HG02798 (cell line): ENCODE data around the gene TLCD3A.

Experiments
- ATAC-seq: cut with Tn5 transposase; IDR thresholded peaks from one replicate; pipeline ENCODE4 v1.9.1; 2021; ENCODE audit warnings: mild to moderate bottlenecking; ENCODE audit not compliant: unreplicated experiment, poor library complexity

TLCD3A gene

DNA sequence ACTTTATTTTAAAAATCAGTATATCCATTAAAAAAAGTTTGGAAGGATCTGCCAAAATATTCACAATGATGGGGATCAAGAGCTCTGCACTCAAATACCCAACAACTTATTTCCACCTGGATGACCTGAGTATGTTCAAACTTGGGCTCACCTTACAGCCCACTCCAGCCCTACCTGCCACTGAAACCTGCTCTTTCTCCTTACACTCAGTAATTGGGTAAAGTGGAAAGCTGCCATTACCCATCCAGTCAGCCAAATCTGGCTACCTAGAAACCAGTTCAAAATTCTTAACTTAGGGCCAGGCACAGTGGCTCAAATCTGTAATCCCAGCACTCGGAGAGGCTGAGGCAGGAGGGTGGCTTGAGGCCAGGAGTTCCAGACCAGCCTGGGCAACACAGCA is 27.4 kb upstream of the TLCD3A start:
- ATAC-seq, result no peak

GRCh38 chr17:705863-706262 is 26.5 kb upstream of the TLCD3A start:
- ATAC-seq, result no peak

GRCh38 chr17:708132-708531 is 24.3 kb upstream of the TLCD3A start:
- no peak for ATAC-seq

DNA sequence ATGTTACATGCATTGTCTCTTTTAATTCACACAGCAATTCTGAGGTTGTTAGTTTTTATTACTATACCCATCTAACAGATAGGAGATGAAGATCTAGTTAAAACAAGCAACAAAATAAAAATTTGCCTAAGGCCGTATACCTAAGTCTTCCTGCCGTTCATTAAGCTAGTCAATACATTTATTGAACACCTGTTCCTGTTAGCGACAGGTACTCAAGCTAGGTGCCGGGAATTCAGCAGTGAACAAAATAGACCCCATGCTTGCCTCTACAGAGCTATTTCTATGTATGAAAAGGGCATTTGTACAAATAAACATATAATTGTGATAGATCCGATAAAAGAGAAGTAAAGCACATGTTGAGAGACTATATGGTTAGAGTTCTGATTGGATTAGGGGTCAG is 14.3 kb upstream of the TLCD3A start:
- ATAC-seq, result no peak

- ATAC-seq, result no peak
These were observed 11.5 kb upstream of the TLCD3A start for GRCh38 chr17:720706-721539.

GRCh38 chr17:721540-721937 is 10.9 kb upstream of the TLCD3A start:
- no peak for ATAC-seq

DNA sequence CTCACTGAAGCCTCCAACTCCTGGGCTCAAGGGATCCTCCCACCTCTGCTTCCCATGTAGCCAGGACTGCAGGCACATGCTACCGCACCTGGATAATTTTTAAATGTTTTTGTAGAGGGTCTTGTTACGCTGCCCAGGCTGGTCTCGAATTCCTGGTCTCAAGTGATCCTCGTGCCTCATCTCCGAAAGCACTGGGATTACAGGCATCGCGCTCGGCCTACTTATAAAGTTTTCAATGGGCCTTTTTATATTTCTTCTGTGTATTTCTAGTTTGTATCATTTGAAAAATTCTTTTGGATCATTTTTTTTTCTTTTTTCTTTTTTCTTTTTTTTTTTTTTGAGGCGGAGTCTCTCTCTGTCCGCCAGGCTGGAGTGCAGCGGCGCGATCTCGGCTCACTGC is 7.3 kb upstream of the TLCD3A start:
- ATAC-seq, result no peak

DNA sequence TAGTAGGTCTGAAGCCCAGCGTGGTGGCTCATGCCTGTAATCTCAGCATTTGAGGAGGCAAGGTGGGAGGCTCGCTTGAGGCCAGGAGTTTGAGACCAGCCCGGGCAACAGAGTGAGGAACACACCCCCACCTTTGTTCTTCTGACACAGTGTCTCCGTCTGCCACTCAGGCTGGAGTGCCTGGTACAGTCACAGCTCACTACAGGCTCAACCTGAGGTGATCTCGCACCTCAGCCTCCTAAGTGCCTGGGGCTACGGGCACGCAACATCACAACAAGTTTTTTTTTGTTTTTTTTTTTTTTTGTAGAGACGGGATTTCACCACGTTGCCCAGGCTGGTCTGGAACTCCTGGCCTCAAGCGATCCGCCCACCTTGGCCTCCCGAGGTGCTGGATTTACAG is 6.7 kb upstream of the TLCD3A start:
- no peak for ATAC-seq

DNA sequence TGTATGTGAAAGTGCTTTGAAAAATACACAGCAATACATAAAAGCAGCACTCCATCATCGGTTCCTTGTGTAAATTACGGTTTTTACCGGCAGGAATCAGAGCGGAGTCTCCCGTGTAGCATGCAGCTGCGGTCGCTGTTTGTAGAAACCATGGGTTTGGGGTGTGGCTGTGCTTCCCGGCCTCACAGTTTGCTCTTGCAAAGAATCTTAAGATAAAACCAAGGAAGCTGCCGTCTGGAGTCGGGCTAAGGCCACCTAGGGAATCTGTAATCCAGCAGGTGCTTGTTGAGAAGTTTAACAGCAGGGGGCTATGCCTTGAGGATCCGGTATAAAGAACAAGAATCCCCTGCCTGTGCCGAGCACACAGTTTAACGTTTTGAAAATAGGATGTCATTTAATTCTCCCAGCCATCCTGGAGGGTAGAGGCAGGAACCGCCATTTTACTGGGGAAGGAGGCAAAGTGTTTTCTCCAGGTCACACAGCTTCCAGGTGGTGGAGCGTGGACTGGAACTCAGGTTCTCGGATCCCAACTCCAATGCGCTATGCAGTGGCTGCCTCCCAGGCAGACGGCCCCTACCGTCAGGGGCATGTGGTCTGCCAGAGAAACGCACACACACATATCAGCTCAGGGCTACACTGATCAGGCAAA is 6.0 kb upstream of the TLCD3A start:
- ATAC-seq, result no peak

DNA sequence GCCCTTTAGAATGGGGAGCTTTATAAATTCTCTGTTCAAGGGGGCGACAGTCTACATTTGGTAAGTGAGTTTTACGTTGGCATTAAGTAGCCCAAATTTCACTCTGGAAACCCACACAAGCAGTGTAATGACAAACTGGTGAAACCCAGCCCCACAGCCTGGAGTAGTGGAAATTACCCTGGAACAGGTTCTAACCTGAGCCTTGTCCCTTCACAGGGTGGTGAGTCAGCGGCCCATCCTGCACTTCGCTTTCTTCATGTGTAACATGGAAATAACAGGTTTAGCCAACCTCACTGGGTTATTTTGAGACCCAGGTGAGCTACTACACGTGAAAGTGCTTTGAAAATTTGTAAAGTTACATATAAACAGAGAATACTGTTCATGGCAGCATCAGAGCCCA is 3.5 kb upstream of the TLCD3A start:
- ATAC-seq, result no peak

GRCh38 chr17:731644-732066 is 741 bp upstream of the TLCD3A start:
- ATAC-seq, result no peak

DNA sequence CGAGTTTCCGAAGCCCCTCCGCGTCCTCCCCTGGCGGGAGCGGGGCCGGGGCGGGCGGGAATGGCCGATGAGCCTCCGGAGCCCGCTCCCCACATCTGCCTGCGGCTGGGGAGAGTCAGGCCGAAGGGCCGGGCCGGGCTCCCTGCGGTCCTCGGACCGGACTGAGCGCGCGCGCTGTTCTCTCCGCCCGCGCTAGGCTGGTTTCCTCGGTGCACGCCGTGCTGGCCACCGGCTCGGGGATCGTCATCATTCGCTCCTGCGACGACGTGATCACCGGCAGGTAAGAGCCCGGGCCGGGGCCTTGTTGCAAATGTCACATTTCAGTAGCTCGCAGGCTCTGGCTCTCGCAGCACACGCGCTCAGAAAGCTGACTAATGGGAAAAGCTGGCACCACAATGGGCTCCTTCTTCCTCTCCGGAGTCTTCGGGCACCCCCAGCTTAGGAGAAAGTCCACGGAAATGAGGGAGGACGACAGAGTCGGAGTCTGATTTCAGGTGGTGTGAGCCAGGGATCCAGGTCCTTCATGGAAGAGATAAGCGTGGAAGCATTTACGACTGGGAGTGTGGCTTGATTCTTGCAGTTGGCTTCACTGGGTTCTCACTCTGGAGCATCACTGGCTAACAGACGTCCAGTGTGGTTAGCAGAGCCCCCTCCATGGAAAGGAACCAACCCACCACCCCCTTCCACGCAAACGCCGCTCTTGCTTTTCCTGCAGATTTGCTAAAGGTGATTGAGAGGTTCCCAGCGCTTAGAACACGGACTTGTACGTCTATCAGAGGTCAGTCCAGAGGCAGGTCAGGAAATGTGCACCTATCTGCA is 715 bp downstream of the TLCD3A start:
- ATAC-seq, result peak; percentile 32

DNA sequence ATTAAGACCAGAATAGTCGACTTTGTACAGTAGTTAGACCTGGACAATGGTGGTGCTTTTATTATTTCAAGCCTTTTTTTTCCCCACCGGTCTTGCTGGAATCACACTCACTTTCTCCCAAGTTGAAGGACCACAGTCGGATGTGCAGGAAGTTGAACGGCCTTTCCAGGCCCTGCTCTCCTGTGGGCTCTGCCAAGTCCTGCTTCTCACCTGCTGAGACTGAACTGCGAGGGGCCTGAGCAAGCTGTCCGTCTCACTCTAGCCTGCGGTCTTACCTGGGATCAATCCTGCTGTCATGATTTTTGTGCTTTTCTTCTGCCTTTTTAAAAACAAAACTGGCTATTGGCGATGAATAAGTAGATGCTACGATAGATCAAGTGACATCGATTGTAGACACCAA is 1.3 kb downstream of the TLCD3A start:
- ATAC-seq, result no peak

DNA sequence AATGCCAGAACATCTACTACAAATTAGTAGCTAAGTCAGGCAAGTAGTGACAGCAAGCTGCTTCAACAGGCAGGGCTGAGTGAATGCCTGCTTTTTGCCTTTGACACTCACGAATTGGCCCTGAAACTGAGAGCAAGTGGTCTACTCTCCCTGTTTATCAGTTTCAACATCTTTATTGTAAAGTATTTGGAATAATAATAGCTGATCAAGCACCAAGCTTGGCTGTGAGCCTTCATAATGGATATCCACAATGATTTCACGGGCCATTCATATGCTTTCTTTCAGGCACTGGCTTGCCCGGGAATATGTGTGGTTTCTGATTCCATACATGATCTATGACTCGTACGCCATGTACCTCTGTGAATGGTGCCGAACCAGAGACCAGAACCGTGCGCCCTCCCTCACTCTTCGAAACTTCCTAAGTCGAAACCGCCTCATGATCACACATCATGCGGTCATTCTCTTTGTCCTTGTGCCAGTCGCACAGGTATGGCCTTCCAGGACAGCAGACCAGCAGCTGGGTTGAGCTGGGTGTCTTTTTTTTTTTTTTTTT is 5.2 kb downstream of the TLCD3A start:
- ATAC-seq, result no peak

DNA sequence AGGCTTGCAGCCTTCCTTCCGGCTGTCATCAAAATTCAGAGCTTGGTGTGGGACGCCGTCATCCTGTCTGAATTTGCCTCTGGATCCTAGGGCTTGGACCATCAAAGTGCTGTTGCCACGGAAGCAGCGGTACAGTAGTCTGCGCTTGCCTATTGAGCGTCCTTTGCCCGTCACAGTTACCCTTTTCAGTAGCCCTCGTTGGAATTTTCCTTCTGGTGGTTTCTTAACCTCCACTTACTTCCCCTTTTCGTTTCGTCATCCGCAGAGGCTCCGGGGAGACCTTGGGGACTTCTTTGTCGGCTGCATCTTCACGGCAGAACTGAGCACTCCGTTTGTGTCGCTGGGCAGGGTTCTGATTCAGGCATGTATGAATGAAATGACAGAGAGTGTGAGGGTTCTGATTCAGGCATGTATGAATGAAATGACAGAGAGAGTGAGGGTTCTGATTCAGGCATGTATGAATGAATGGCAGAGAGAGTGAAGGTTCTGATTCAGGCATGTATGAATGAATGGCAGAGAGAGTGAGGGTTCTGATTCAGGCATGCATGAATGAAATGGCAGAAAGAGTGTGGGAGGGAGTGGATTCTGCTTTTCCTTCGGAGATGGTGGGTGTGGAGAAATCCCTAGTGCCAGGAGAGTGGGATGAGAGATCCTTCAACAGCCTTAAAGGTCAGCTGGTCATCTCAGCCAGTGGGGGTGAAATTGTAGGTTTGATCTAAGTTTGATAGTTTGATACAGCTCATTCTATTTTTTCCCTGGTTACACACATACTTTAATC is 8.0 kb downstream of the TLCD3A start:
- ATAC-seq, result peak; percentile 83

- ATAC-seq, result no peak
These were observed 9.9 kb downstream of the TLCD3A start for GRCh38 chr17:742147-742793.

- ATAC-seq, result no peak
These were observed 10.7 kb downstream of the TLCD3A start for GRCh38 chr17:743139-743538.

DNA sequence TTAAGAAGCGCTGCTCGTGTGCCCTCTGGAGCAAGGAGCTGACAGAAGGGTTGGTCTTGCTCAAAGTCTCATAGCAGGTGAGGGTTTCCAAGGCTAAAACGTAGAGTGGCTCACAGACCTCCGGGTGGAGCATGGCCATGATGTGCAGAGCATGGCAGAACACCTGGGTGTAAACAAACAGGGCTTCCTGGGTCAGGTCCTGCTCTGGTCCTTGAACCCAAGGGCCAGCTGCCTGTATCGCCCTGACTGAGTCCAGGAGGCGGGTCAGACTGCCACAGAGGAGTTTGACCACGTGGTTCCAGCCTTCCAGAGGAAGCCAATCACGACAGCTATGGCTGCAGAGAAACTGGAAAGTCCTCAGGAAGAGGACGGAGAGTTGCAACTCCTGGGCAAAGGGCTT is 12.5 kb downstream of the TLCD3A start:
- ATAC-seq, result no peak

DNA sequence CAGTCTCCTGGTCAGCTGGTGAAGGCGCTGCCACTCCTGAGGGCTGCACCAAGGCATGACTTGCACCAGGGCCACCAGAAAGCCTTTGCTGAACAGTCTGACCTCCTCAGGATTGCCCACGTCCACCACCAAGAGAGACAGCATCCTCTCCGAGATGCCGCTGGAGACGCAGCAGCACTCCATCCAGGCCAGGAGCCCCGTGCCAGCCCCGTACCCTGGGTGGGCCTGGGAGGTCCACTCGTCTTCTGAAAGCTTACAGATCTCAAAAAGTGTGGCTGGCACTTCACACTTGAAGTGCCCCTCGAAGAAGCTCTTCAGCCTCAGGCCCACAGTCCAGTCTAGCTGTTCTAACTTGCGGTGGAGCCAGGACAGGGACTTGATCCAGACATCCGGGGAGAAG is 13.0 kb downstream of the TLCD3A start:
- no peak for ATAC-seq

DNA sequence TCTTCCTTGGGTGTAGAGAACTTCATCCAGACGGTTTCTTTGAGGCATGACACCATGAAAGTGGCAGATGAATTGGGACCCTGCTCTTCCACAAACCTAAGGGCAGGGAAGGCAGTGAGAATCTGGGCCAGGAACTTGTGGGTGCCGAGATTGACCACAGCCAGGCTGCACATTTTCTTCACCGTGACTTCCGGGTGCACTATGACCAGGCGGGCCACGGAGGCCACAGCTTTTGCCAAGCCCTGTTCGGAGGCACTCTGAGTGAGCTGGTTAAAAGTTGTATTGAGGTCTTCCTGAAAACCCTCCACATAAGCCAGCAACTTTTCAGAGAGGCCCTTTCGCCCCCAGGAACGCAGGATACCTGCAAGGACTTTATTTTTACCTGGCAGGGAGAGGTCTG is 13.8 kb downstream of the TLCD3A start:
- ATAC-seq, result no peak
